IgD-negative memory B cell (primary cell): ENCODE data around the gene KIAA0513. TPM values are rescaled to one million over a fixed set of nuclear protein-coding genes. Genes with fewer than 3 reads are reported as not detected.

Experiments used
- H3K27ac Mint-ChIP-seq, 3 donors: one replicate each; pipeline ENCODE4 v1.8.0; 2020 to 2022; ENCODE audit warnings: mild to moderate bottlenecking in 3 of 3, mixed read lengths in 3 of 3, moderate library complexity in 1 of 3
- H3K27me3 Mint-ChIP-seq: one replicate; pipeline ENCODE4 v1.8.0; 2021; ENCODE audit warnings: mixed read lengths
- H3K36me3 Mint-ChIP-seq: one replicate; pipeline ENCODE4 v1.8.0; 2020; ENCODE audit warnings: mild to moderate bottlenecking, mixed read lengths
- H3K4me1 Mint-ChIP-seq, 3 donors: one replicate each; pipeline ENCODE4 v1.8.0; 2020 to 2022; ENCODE audit warnings: mixed read lengths in 3 of 3, mild to moderate bottlenecking in 1 of 3
- H3K4me3 Mint-ChIP-seq, 4 donors: one replicate each; pipeline ENCODE4 v1.8.0; 2020 to 2022; ENCODE audit warnings: mild to moderate bottlenecking in 4 of 4, mixed read lengths in 4 of 4, moderate library complexity in 3 of 4
- H3K9me3 Mint-ChIP-seq, 3 donors: one replicate each; pipeline ENCODE4 v1.8.0; 2020 to 2021; ENCODE audit warnings: mixed read lengths in 3 of 3, mild to moderate bottlenecking in 1 of 3
- polyA plus RNA-seq: library from polyadenylated mRNA; unstranded; fragments of 300-500 nt; fragmentation: Illumina TruSeq; gene quantifications from one replicate; pipeline ENCODE4 v1.2.3, GENCODE V29; 2021

Gene KIAA0513
- polyA plus RNA-seq, 1 donor from 2014 or later: 1.1 TPM

DNA sequence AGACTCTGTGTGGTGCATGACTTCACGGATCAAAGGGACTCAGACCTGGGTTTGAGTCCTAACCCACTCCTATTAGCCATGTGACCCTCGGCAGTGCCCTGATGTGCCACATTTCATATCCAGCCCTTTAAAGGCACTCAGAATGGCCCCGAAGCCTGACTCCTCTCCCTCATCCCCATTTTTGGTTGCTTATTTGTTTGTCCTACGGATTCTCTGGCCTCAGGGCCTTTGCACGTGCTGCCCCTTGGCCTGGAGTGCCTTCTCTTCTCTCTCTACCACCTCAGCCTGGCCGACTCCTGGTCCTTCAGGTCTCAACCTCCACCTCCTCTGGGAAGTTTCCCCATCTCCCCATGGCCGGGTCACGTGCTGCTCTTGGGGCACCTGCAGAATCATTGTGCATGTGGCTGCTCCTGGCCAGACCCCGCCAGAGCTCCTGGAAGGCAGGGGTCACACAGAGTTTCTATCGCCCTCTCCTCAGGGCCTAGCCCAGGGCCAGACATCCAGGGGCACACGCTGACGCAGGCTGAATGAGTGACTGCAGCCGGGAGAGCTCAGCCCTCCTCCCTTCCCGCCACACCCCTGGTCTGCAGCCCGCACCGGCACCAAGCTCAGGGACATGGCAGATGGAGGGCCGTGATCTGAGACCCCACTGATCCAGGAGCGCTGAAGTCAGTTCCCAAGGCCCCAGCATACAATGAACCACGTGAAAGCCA, 106.6 kb downstream of the KIAA0513 start:
- Mint-ChIP-seq H3K27ac (no peak overlapping the region), H3K9me3 (no peaks in the 10 kb centered on the region), H3K4me3 (no peak overlapping the region), H3K4me1 (peaks cover 4 to 11% (median 8%) of the 10 kb centered on the region in 3 donors), H3K36me3 (no peaks in the 10 kb centered on the region), H3K27me3 (peaks cover 28% of the 10 kb centered on the region)

DNA sequence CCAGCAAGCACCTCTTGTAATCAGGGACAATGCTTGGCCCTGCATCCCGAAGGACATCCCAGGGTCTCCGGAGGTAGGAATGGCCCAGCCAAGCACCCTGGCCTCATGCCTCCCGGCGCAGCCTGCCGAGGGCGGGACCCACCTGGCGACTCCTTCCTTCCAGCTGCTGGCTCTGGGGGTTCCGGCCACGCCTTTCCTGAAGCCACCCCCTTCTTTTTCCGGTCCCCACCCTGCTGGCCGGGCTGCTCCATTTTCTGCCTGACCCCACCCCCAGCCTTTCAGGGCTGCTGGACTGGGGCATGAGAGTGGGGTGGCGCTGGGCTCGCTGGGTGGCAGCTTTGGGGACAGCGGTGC, 107.2 kb downstream of the KIAA0513 start:
- peaks cover 3% of the 10 kb centered on the region for H3K36me3 Mint-ChIP-seq
- peaks cover 32% of the 10 kb centered on the region for H3K27me3 Mint-ChIP-seq
- H3K9me3 Mint-ChIP-seq: peaks cover 0 to 2% (median 0%) of the 10 kb centered on the region in 3 donors
- H3K27ac Mint-ChIP-seq: no peak overlapping the region
- H3K4me3 Mint-ChIP-seq: no peak overlapping the region
- H3K4me1 Mint-ChIP-seq: peaks cover 4 to 13% (median 8%) of the 10 kb centered on the region in 3 donors

DNA sequence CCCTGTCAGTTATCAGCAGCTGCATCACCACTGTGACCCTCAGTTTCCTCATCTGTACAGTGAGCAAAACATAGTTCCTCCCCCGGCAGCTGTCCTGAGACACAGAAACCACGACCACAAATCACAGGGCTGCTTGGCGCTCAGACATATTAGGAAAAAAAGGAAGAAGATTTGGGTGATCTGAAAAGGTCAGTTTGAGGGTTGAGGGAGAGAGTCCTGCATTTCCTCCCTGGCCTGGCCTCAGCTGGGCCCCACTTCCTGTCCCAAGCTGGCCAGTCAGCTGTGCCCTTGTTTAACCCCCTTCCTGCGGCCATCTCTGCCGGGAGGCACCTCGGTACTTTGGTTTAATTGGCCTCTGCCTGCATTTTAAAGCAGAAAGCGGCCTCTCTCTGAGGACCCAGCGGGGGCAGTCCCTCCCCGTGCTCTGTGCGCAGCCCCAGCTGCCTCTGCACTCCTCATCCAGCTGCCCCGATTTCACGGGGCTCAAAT, 108.7 kb downstream of the KIAA0513 start:
- peaks cover 4 to 13% (median 8%) of the 10 kb centered on the region in 3 donors for H3K4me1 Mint-ChIP-seq
- H3K9me3 Mint-ChIP-seq: peaks cover 0 to 2% (median 0%) of the 10 kb centered on the region in 3 donors
- peak overlapping the region in 2 of 4 donors; percentile 72 for H3K4me3 Mint-ChIP-seq
- H3K27ac Mint-ChIP-seq: no peak overlapping the region
- peaks cover 3% of the 10 kb centered on the region for H3K36me3 Mint-ChIP-seq
- H3K27me3 Mint-ChIP-seq: peaks cover 35% of the 10 kb centered on the region

DNA sequence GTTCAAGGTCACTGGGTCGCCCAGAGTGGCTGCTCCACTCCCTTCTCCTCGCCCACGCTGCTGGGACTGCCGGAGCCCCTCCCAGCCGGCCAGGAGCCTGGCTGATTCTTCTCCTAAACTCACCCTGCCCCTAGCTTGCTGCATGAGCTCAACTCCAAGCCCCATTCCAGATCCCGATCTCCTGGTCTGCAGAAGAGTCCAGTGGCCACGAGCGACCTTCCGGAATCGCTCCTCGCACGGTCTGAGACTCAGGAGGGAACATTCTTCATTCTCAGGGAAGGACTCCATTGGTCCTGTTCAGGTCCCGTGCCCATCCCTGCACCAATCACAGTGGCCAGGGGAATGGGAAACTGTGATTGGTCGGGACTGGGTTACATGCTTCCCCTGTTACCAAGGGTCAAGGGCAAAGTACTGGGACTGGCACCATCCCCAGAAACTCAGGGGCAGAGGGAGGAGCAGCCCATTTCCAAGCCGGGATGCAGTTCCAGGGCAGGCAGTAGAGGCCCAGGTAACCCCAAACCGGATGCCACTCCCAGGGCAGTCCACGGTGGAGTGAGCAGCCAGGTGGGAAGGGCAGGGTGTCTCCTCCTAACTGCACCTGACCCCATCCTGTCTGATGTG, 109.2 kb downstream of the KIAA0513 start:
- peaks cover 35% of the 10 kb centered on the region for H3K27me3 Mint-ChIP-seq
- H3K4me1 Mint-ChIP-seq: peaks cover 4 to 13% (median 8%) of the 10 kb centered on the region in 3 donors
- H3K27ac Mint-ChIP-seq: no peak overlapping the region
- H3K36me3 Mint-ChIP-seq: peaks cover 3% of the 10 kb centered on the region
- peak overlapping the region in 2 of 4 donors; percentile 49 to 72 for H3K4me3 Mint-ChIP-seq
- H3K9me3 Mint-ChIP-seq: peaks cover 0 to 2% (median 0%) of the 10 kb centered on the region in 3 donors

DNA sequence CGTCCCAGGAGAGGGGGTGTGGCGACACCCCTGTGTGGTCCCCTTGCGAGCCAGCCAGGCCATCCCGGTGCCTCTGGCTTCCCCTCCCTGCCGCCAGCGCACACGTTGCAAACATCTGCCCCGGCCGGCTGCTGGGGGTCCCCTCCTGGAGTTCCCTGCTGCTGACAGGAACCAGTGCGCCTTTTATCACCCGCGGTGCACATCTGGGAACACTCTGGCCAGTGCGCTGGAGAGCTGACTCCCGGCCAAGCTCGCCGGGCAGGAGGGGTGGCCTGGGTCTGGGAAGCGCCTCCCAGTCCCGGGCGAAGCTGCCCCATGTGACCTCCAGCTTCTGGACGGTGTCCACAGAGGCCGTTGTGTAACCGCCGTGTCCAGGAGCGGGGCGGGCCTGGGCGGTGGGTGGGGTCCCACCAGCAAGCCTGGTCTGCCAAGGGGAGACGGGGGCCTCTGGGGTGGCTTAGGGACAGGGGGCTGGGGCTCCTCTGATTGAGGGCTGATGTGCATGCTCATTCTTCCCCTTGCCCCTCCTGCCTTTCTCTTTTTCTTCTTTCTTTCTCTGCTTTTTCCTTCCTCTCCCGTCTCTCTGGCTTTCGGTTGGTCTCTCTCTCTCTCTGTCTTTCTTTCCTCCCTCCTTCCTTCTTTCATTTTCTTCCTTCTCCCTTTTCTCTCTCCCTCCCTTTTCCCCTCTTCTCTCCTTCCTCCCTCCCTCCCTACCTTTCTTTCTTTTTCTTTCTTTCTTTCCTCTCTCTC, 109.9 kb downstream of the KIAA0513 start:
- H3K36me3 Mint-ChIP-seq: peaks cover 3% of the 10 kb centered on the region
- H3K4me3 Mint-ChIP-seq: no peak overlapping the region
- H3K4me1 Mint-ChIP-seq: peaks cover 4 to 13% (median 8%) of the 10 kb centered on the region in 3 donors
- H3K27ac Mint-ChIP-seq: no peak overlapping the region
- H3K9me3 Mint-ChIP-seq: peaks cover 0 to 2% (median 0%) of the 10 kb centered on the region in 3 donors
- peaks cover 35% of the 10 kb centered on the region for H3K27me3 Mint-ChIP-seq

DNA sequence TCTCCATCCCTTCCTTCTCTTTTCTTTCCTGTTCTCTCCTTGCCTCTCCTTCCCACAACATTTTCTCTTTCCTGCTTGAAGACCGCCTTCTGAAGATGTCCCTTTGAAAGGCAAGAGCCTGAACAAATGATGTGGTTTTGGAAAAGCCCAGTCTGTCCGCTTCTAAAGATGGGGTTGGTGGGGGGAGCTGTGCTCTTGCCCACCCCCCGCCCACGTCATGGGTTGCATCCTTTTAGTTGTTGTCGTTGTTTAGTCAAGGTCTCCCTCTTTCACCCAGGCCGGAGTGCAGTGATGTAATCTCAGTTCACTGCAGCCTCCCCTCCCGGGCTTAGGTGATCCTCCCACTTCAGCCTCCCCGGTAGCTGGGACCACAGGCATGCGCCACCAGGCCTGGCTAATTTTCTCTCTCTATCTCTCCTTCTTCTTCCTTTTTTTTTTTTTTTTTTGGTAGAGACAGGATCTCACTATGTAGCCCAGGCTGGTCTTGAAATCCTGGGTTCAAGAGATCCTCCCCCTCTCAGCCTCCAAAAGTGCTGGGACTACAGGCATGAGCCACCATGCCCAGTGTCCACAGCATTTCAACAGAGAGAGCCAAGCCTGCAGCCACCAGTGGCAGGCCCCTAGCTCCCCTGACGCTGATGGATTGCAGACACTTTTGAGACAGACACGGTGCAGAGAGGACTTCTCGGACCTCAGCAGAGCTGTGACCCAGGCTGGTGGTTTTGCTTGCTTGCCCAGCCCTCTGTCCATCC, 110.7 kb downstream of the KIAA0513 start:
- Mint-ChIP-seq H3K4me1 (peaks cover 4 to 13% (median 8%) of the 10 kb centered on the region in 3 donors), H3K27me3 (peaks cover 35% of the 10 kb centered on the region), H3K4me3 (peak overlapping the region in 2 of 4 donors; percentile 75 to 82), H3K36me3 (peaks cover 3% of the 10 kb centered on the region), H3K9me3 (peaks cover 0 to 2% (median 0%) of the 10 kb centered on the region in 3 donors), H3K27ac (no peak overlapping the region)

DNA sequence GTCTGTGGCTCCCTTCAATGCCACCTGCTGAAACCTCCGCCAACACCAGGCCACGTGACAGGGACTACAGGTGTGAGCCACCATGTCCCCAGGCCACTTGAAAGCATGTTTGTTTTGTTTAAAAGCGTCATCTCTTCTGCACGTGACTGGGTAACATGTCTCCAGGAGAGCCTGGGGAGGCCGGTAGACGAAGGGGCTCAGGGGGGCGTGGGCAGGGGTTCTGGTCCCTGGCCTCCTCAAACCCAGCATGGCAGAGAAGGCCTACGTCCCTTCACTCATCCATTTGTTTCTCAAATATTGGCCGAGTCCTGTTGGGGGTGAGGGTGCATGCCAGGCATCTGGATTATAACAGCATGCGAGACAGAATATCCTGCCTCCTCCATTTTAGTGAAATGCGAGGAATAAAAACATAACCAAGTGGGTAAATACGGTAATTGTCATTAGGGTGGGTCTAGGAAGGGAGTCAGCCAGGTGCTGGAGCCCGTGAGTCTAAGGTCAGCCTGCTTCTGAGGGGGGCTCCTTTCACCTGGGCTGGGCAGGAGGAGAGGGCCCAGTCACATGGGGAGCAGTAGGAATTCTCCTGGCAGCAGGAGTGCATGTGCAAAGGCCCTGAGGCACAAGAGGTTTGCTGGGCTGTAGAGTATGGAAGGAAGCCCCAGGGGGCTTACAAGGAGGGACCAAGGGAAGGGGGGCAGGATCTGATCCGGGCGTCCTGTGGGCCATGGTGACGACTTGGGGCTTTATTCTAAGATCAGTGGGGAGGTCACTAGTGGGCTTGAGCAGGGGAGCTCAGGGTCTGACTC, 111.4 kb downstream of the KIAA0513 start:
- Mint-ChIP-seq H3K27me3 (peaks cover 35% of the 10 kb centered on the region), H3K9me3 (peaks cover 0 to 2% (median 0%) of the 10 kb centered on the region in 3 donors), H3K27ac (no peak overlapping the region), H3K4me1 (peaks cover 4 to 13% (median 8%) of the 10 kb centered on the region in 3 donors), H3K36me3 (peaks cover 3% of the 10 kb centered on the region), H3K4me3 (peak overlapping the region in 1 of 4 donors; percentile 82)

DNA sequence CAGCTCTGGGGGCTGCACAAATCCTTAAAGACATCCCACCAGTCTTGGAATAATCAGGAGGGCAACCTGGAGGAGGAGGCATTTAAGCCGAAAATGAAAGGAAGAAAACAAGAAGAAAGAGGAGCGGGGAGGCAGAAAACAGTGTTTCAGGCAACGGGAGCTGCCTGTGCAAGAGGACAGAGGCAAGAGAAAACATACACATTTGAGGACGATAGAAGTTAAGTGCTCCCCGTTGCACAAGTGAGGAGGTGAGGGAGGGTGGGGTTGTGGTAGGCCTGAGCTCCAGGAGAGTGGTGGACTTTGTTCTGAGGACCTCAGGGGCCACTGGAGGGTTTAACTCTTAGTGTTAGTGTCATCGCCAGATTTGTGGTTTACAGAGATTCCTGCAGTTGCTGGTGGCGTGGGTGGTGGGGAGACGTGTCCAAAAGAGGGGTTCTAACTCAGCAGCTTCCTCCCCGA, 112.3 kb downstream of the KIAA0513 start:
- Mint-ChIP-seq H3K27ac (no peak overlapping the region), H3K9me3 (peaks cover 0 to 2% (median 0%) of the 10 kb centered on the region in 3 donors), H3K4me3 (no peak overlapping the region), H3K4me1 (peaks cover 4 to 13% (median 8%) of the 10 kb centered on the region in 3 donors), H3K36me3 (peaks cover 3% of the 10 kb centered on the region), H3K27me3 (peaks cover 35% of the 10 kb centered on the region)

DNA sequence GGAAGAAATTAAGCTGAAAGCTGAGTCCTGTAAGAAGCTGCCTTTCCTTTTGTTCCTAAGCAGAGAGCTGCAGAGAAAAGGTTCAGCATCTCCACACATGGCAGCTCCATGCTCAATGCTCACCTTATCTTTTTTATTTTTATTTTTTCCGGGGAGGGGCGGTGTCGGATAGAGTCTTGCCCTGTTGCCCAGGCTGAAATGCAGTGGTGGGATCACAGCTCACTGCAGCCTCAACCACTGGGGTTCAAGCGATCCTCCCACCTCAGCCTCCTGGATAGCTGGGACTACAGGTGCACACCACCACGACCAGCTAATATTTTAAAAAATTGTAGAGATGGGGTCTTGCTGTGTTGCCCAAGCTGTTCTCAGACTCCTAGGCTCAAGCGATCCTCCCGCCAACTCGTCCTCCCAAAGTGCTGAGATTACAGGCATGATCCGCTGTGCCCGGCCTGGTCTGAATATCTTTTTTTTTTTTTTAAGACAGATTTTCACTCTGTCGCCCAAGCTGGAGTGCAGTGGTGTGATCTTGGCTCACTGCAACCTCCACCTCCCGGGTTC, 112.9 kb downstream of the KIAA0513 start:
- Mint-ChIP-seq H3K36me3 (peaks cover 3% of the 10 kb centered on the region), H3K4me1 (peaks cover 4 to 13% (median 8%) of the 10 kb centered on the region in 3 donors), H3K27me3 (peaks cover 35% of the 10 kb centered on the region), H3K27ac (no peak overlapping the region), H3K4me3 (no peak overlapping the region), H3K9me3 (peaks cover 0 to 2% (median 0%) of the 10 kb centered on the region in 3 donors)

DNA sequence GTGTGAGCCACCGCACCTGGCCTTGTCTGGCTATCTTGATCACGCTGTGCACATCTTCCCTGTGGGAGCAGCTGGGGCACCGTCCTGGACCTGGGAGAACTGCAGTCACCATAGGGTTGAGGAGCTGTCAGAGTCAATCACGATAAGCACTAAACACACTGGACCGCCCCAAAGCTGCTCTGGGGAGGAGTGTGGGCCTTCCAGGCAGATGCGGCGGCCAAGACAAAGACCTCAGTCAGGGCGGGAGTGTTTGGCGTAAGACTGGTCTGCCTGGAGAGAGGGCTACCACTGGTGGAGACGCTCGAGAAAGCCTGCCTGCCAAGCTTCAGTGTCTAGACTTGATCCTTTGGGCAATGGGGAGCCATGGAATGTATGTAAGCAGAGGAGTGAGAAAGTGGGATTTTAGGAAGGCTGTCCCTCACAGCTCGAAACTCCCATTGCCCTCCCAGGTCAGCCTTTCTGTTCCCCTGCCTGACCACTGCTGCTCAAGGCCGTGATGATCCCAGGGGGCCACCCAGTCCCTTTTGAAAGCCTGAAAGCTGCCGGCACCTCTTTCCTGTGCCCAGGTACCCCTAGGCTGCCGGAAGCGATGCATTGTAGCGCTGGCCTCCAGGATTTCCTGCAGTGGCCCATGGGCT, 114.0 kb downstream of the KIAA0513 start:
- H3K4me1 Mint-ChIP-seq: peaks cover 2 to 13% (median 3%) of the 10 kb centered on the region in 3 donors
- H3K36me3 Mint-ChIP-seq: peaks cover 3% of the 10 kb centered on the region
- H3K27me3 Mint-ChIP-seq: peaks cover 28% of the 10 kb centered on the region
- H3K9me3 Mint-ChIP-seq: peaks cover 0 to 2% (median 0%) of the 10 kb centered on the region in 3 donors
- H3K4me3 Mint-ChIP-seq: no peak overlapping the region
- H3K27ac Mint-ChIP-seq: no peak overlapping the region

DNA sequence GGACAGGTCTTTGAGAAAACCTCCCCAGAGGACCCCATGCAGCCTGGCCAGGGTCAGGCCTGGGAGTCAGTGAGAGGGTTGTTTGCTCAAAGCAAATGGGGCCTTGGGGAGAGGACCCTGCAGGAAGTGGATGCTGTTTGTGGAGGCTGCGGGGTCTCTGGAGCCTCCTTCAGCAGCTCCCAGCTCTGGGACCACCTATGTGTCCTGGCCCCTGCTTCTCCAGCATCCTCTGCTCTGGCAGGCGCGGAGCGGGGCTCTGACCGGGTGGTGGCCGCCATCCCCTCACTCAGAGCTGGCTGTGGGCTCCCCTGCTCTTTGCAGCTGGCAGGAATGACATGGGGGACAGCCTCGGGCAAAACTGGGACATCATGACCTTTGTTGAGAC, 114.5 kb downstream of the KIAA0513 start:
- Mint-ChIP-seq H3K36me3 (peaks cover 3% of the 10 kb centered on the region), H3K4me1 (peaks cover 0 to 10% (median 0%) of the 10 kb centered on the region in 3 donors), H3K27me3 (peaks cover 24% of the 10 kb centered on the region), H3K4me3 (no peak overlapping the region), H3K27ac (no peak overlapping the region), H3K9me3 (peaks cover 0 to 2% (median 0%) of the 10 kb centered on the region in 3 donors)

DNA sequence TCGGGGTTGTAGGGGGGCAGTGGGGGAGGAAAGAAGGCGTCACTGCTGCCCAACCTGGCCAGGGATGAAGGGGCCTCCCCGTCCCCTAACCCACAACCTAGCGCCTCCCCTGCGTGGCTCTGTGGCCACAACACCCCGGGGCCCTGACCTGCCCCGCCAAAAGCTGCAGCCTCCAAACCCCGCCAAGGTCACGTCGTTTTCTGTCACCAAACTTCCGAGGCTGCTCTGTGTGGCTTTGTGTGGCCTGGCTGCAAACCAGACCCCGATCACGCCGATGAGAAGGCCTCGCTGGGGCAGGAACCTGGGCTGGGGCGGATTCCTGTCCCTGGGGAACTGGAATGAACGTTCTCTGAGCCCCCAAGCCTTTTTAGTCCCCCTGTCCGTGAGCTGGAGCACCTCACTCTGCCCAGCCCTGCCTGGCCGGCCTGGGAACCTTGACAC, 115.2 kb downstream of the KIAA0513 start:
- Mint-ChIP-seq H3K9me3 (peaks cover 0 to 2% (median 0%) of the 10 kb centered on the region in 3 donors), H3K4me3 (no peak overlapping the region), H3K36me3 (peaks cover 3% of the 10 kb centered on the region), H3K27ac (no peak overlapping the region), H3K4me1 (peaks cover 0 to 8% (median 0%) of the 10 kb centered on the region in 3 donors), H3K27me3 (peaks cover 22% of the 10 kb centered on the region)
